ENCODE data around the gene LRRC32.
"Not testable (repeated sequence)": the region's sequence is repeated elsewhere in the genome, so short reads cannot be mapped to it uniquely, and the experiment has no call there.

The LRRC32 gene

GRCh38 chr11:76628408-76628947 lies 42.1 kb downstream of the LRRC32 start:
- no peak for DNase-seq (ENCODE audit: low read depth)

GRCh38 chr11:76627606-76628005 lies 42.9 kb downstream of the LRRC32 start:
- no peak for DNase-seq (ENCODE audit: low read depth)

GRCh38 chr11:76626921-76627401 lies 43.6 kb downstream of the LRRC32 start:
- no peak for DNase-seq (ENCODE audit: low read depth)

- DNase-seq (ENCODE audit: low read depth): no peak
These were observed 44.3 kb downstream of the LRRC32 start for GRCh38 chr11:76626266-76626665.

- DNase-seq (ENCODE audit: low read depth): no peak
These were observed 44.9 kb downstream of the LRRC32 start for GRCh38 chr11:76625472-76626186.

GRCh38 chr11:76624500-76625379 lies 45.8 kb downstream of the LRRC32 start:
- no peak for DNase-seq (ENCODE audit: low read depth)

- DNase-seq (ENCODE audit: low read depth): no peak
These were observed 46.6 kb downstream of the LRRC32 start for GRCh38 chr11:76623884-76624419.

- DNase-seq (ENCODE audit: low read depth): no peak
These were observed 47.2 kb downstream of the LRRC32 start for GRCh38 chr11:76623171-76623883.

GRCh38 chr11:76622493-76623094 lies 48.0 kb downstream of the LRRC32 start:
- no peak for DNase-seq (ENCODE audit: low read depth)

- DNase-seq (ENCODE audit: low read depth): no peak
These were observed 48.7 kb downstream of the LRRC32 start for GRCh38 chr11:76621868-76622267.

GRCh38 chr11:76621466-76621865 lies 49.1 kb downstream of the LRRC32 start:
- no peak for DNase-seq (ENCODE audit: low read depth)

GRCh38 chr11:76620489-76620888 lies 50.1 kb downstream of the LRRC32 start:
- DNase-seq (ENCODE audit: low read depth): peak; percentile 83

GRCh38 chr11:76619801-76620200 lies 50.7 kb downstream of the LRRC32 start:
- DNase-seq (ENCODE audit: low read depth): not testable (repeated sequence)

GRCh38 chr11:76617553-76618265 lies 52.8 kb downstream of the LRRC32 start:
- no peak for DNase-seq (ENCODE audit: low read depth)

- no peak for DNase-seq (ENCODE audit: low read depth)
These were observed 53.6 kb downstream of the LRRC32 start for GRCh38 chr11:76616676-76617552.

- DNase-seq (ENCODE audit: low read depth): peak; percentile 66
These were observed 54.6 kb downstream of the LRRC32 start for GRCh38 chr11:76615950-76616349.

- no peak for DNase-seq (ENCODE audit: low read depth)
These were observed 55.9 kb downstream of the LRRC32 start for GRCh38 chr11:76614471-76615179.

- no peak for DNase-seq (ENCODE audit: low read depth)
These were observed 56.6 kb downstream of the LRRC32 start for GRCh38 chr11:76613901-76614300.

- DNase-seq (ENCODE audit: low read depth): no peak
These were observed 58.3 kb downstream of the LRRC32 start for GRCh38 chr11:76612226-76612625.
